ENCODE measurements around the gene FBXW7. TPM values are rescaled to one million over a fixed set of nuclear protein-coding genes. Genes with fewer than 3 reads are reported as not detected.

FBXW7 gene
- total RNA-seq, 4 donors from 2014 or later: 11.6 to 125 (median 49.5) TPM

DNA sequence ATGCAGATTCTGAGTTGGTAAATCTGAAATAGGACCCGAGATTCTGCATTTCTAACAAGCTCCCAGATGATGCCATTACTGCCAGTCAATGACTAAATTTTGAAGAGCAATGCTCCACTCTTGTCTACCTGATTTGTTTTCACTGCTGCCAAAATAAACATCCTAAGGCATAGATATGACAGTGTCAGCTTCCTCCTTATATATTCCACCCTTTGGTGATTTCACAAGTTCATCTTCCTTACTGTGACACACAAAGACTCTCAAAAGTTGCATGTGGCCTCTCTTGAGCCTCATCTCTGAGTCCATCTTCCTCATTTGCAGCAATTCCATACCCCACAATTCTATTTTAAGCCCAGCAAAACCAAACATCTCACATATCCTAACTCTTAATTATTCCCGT lies 110.9 kb downstream of the FBXW7 start:
- Histone ChIP-seq H3K4me3 (no peak overlapping the region), H3K27me3 (no peaks in the 10 kb centered on the region)
- intact Hi-C loops (cut with DNase I; ENCODE audit: low total_unique reads): no loop called here

DNA sequence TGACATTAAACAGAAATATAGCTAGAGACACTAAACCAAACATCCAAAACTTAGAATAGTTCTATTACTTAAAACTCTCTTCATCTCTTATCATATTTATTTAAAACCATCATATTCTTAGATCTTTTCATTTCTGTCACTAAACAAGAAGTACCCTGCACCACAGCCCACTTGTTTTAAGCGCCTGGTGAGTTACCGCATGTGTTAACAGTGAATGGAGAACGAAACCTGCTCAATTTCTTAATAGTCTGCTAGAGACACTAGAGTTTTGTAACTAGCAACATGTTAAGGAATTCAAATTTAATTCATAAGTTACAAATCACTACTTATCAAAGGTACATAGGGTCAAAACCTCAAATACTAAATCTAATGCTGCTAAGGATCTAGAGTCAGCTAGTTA lies 111.5 kb downstream of the FBXW7 start:
- no peak for DNase-seq
- no peaks in the 10 kb centered on the region for H3K27me3 ChIP-seq
- in situ Hi-C loops (cut with MboI; ENCODE audit: low pct_ligation_motif_present in 1 of 4, low pct_unique_long_range_greater_than_20kb in 1 of 4, low sequenced_read_pairs in 3 of 4): no loop called here
- intact Hi-C loops (cut with DNase I; ENCODE audit: low total_unique reads): no loop called here
- H3K27ac ChIP-seq: no peak overlapping the region
- TF ChIP-seq POLR2A (IDR thresholded peaks at IDR 0.05) (no peak), POLR2AphosphoS5 (IDR thresholded peaks at IDR 0.05) (no peak), EP300 (IDR thresholded peaks at IDR 0.05; ENCODE audit: low read depth) (no peak)
- TF ChIP-seq, protein P1, sequence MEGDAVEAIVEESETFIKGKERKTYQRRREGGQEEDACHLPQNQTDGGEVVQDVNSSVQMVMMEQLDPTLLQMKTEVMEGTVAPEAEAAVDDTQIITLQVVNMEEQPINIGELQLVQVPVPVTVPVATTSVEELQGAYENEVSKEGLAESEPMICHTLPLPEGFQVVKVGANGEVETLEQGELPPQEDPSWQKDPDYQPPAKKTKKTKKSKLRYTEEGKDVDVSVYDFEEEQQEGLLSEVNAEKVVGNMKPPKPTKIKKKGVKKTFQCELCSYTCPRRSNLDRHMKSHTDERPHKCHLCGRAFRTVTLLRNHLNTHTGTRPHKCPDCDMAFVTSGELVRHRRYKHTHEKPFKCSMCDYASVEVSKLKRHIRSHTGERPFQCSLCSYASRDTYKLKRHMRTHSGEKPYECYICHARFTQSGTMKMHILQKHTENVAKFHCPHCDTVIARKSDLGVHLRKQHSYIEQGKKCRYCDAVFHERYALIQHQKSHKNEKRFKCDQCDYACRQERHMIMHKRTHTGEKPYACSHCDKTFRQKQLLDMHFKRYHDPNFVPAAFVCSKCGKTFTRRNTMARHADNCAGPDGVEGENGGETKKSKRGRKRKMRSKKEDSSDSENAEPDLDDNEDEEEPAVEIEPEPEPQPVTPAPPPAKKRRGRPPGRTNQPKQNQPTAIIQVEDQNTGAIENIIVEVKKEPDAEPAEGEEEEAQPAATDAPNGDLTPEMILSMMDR (IDR thresholded peaks at IDR 0.05): no peak
- no peaks in the 10 kb centered on the region for H3K9me3 ChIP-seq
- no peak overlapping the region for H3K4me3 ChIP-seq
- 97 to 100% methylated on average over 3 of the region's 3 CpGs for WGBS, 2 donors (ENCODE audit: low coverage in 1 of 2)
- H3K4me1 ChIP-seq: peaks cover 0 to 18% (median 5%) of the 10 kb centered on the region in 4 donors
- H3K36me3 ChIP-seq: no peaks in the 10 kb centered on the region

More for the DNA sequence above, 110.9 kb downstream of the FBXW7 start:
- TF ChIP-seq POLR2A (IDR thresholded peaks at IDR 0.05): no peak
- Histone ChIP-seq H3K27ac (no peak overlapping the region), H3K36me3 (no peaks in the 10 kb centered on the region), H3K9me3 (no peaks in the 10 kb centered on the region), H3K4me1 (peaks cover 0 to 15% (median 5%) of the 10 kb centered on the region in 4 donors)
- WGBS, 2 donors (ENCODE audit: low coverage in 1 of 2): 76 to 83% methylated on average over 1 to 2 of the region's 2 CpGs
- no peak for DNase-seq
- in situ Hi-C loops (cut with MboI; ENCODE audit: low pct_ligation_motif_present in 1 of 4, low pct_unique_long_range_greater_than_20kb in 1 of 4, low sequenced_read_pairs in 3 of 4): no loop called here

DNA sequence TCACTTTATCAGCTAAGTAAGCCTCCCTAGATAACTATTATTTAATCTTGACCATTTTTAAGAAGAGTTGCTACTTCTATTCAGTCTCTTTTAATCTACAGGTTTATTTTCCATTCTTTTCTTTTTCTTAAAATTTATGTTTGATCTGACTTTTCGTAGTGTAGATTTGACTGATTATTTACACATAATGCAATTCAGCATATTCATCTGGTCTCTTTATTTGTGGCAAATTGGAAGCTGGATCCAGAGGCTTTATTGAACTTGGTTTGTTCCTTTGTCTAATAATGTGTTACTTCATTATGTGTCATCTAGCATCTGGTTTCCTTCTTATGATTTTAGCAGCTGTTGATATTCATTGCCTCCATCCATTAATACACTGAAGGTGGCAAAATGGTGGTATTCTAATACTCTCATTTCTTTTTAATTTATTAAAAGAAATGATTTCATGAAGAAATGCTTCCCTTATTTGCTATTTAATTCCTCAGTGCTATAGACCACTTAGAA lies 113.0 kb downstream of the FBXW7 start:
- DNase-seq: no peak
- in situ Hi-C loops (cut with MboI; ENCODE audit: low pct_ligation_motif_present in 1 of 4, low pct_unique_long_range_greater_than_20kb in 1 of 4, low sequenced_read_pairs in 3 of 4): no loop called here
- 86 to 100% methylated on average over 1 of the region's 1 CpG for WGBS, 2 donors (ENCODE audit: low coverage in 1 of 2)
- H3K4me1 ChIP-seq: peaks cover 0 to 18% (median 5%) of the 10 kb centered on the region in 4 donors
- TF ChIP-seq EP300 (IDR thresholded peaks at IDR 0.05; ENCODE audit: low read depth): no peak
- TF ChIP-seq POLR2AphosphoS5 (IDR thresholded peaks at IDR 0.05): no peak
- TF ChIP-seq POLR2A (IDR thresholded peaks at IDR 0.05): no peak
- TF ChIP-seq, protein P1 (IDR thresholded peaks at IDR 0.05): no peak
- H3K9me3 ChIP-seq: no peaks in the 10 kb centered on the region
- H3K36me3 ChIP-seq: no peaks in the 10 kb centered on the region
- no peak overlapping the region for H3K4me3 ChIP-seq
- no peak overlapping the region for H3K27ac ChIP-seq
- no peaks in the 10 kb centered on the region for H3K27me3 ChIP-seq
- intact Hi-C loops (cut with DNase I; ENCODE audit: low total_unique reads): no loop called here

DNA sequence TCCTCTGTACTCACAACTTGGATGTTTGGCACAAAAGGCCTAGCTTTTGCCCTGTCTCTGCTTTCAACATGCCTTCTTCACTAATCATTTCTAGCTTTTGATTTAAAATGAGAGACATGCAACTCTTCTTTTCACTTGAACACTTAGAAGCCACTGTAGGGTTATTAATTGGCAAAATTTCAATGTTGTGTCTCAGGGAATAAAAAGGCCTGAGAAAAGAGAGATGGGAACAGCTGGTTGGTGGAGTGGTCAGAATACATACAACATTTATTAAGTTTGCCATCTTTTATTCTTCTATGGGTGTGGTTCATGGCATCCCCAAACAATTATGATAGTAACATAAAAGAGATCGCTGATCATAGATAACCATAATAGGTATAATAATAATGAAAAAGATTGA lies 114.3 kb downstream of the FBXW7 start:
- intact Hi-C loops (cut with DNase I; ENCODE audit: low total_unique reads) (no loop called here), in situ Hi-C loops (cut with MboI; ENCODE audit: low pct_ligation_motif_present in 1 of 4, low pct_unique_long_range_greater_than_20kb in 1 of 4, low sequenced_read_pairs in 3 of 4) (no loop called here)
- no peak overlapping the region for H3K27ac ChIP-seq
- H3K4me3 ChIP-seq: no peak overlapping the region
- H3K27me3 ChIP-seq: no peaks in the 10 kb centered on the region
- H3K9me3 ChIP-seq: no peaks in the 10 kb centered on the region
- H3K36me3 ChIP-seq: no peaks in the 10 kb centered on the region
- TF ChIP-seq, protein P1 (IDR thresholded peaks at IDR 0.05): no peak
- TF ChIP-seq POLR2AphosphoS5 (IDR thresholded peaks at IDR 0.05) (no peak), EP300 (IDR thresholded peaks at IDR 0.05; ENCODE audit: low read depth) (no peak), POLR2A (IDR thresholded peaks at IDR 0.05) (no peak)
- WGBS, 2 donors (ENCODE audit: low coverage in 1 of 2): 90 to 100% methylated on average over 1 of the region's 1 CpG
- H3K4me1 ChIP-seq: peaks cover 0 to 18% (median 5%) of the 10 kb centered on the region in 4 donors
- DNase-seq: no peak

DNA sequence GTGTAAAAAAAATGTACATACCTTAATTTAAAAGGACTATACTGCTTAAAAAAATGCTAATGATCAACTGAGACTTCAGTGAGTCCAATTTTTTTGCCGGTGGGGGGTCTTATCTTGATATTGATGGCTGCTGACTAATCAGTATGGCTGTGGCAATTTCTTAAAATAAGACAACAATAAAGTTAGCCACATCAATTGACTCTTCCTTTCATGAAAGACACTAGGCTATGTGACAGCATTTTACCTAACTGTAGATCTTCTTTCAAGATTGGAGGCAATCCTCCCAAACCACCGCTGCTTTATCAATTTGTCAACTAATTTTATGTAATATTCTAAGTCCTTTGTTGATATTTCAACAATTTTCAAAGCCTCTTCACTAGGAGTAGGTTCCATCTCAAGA lies 116.1 kb downstream of the FBXW7 start:
- Histone ChIP-seq H3K27me3 (no peaks in the 10 kb centered on the region), H3K27ac (no peak overlapping the region), H3K9me3 (no peaks in the 10 kb centered on the region), H3K36me3 (no peaks in the 10 kb centered on the region), H3K4me1 (peaks cover 0 to 3% (median under 1%) of the 10 kb centered on the region in 4 donors), H3K4me3 (no peak overlapping the region)
- in situ Hi-C loops (cut with MboI; ENCODE audit: low pct_ligation_motif_present in 1 of 4, low pct_unique_long_range_greater_than_20kb in 1 of 4, low sequenced_read_pairs in 3 of 4) (no loop called here), intact Hi-C loops (cut with DNase I; ENCODE audit: low total_unique reads) (no loop called here)
- no peak for DNase-seq
- 71 to 75% methylated on average over 2 of the region's 2 CpGs for WGBS, 2 donors (ENCODE audit: low coverage in 1 of 2)
- TF ChIP-seq, protein P1 (IDR thresholded peaks at IDR 0.05): no peak
- no peak for TF ChIP-seq EP300 (IDR thresholded peaks at IDR 0.05; ENCODE audit: low read depth)
- no peak for TF ChIP-seq POLR2AphosphoS5 (IDR thresholded peaks at IDR 0.05)
- no peak for TF ChIP-seq POLR2A (IDR thresholded peaks at IDR 0.05)

Data from transverse colon (tissue), 4 donors.